HG03103 (cell line): Measurements from ENCODE around the gene FKBP9.
"Not testable (repeated sequence)": the region's sequence is repeated elsewhere in the genome, so short reads cannot be mapped to it uniquely, and the experiment has no call there.

ENCODE experiments used
- ATAC-seq: cut with Tn5 transposase; IDR thresholded peaks from one replicate; pipeline ENCODE4 v1.9.1; 2021; ENCODE audit warnings: low read depth; ENCODE audit not compliant: unreplicated experiment

The FKBP9 gene

GRCh38 chr7:32948202-32948601 lies 9.0 kb upstream of the FKBP9 start:
- ATAC-seq: no peak

- ATAC-seq: no peak
Observed at GRCh38 chr7:32952876-32953275, 4.4 kb upstream of the FKBP9 start.

- no peak for ATAC-seq
Observed at GRCh38 chr7:32958046-32959025, 1.1 kb downstream of the FKBP9 start.

- not testable (repeated sequence) for ATAC-seq
Observed at GRCh38 chr7:32963880-32964301, 6.7 kb downstream of the FKBP9 start.

DNA sequence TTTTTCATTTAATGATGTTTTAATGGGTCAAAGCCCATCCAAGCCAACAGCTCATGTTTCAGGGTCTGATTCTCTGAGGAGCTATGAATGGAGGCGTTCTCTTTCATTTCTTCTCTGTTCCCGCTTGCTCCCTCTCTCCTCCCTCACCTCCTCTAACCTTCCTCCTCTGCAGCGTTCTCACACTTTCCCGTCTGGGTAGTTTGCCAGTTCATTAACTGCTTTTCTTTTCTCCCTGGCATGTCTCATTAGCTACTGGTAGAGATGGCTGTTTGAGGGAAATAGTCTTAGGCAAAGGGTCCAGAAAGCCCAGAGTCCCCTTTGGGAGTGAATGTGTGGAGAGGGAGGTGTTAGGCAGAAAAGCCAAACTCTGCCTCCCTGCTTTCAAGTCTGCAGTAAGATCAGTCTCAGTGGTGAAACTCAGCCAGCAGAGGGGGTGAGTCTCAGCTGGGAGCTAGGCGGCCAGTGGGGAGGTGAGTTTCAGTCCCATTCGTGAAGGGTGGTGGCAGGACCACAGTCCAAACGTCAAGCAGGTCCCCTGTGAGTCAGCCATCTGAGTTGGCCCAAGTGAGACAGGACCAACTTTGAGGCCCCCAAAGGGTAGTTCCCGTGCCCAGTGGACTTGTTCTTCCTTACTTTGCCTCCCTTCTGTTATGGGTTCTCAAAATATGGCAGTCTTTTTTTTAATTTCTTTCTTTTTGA lies 7.4 kb downstream of the FKBP9 start:
- ATAC-seq: peak; percentile 98

GRCh38 chr7:32966489-32967267 lies 9.4 kb downstream of the FKBP9 start:
- not testable (repeated sequence) for ATAC-seq

GRCh38 chr7:32967268-32967582 lies 10.0 kb downstream of the FKBP9 start:
- ATAC-seq: not testable (repeated sequence)

GRCh38 chr7:32971967-32972366 lies 14.7 kb downstream of the FKBP9 start:
- not testable (repeated sequence) for ATAC-seq

GRCh38 chr7:32977159-32977558 lies 19.9 kb downstream of the FKBP9 start:
- not testable (repeated sequence) for ATAC-seq

GRCh38 chr7:32979246-32979645 lies 22.0 kb downstream of the FKBP9 start:
- not testable (repeated sequence) for ATAC-seq

DNA sequence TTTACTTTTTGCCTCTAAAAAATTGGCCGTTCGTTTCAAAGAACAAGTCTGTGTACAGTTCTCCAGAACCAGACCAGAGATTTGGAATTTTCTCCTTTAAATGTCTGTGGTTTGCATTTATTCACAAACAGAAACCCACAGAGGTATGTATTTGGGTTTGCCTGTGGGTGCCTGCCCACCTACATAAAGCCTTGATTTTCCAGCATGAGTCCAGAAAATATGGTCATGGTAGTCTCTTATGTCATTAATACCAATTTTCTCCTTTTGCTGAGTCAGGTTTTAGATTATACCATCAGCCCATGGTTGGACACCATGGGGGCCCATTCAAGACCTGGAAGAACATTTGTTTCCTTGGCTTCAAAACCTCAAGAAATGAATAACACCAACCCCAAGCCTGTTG lies 22.7 kb downstream of the FKBP9 start:
- ATAC-seq: not testable (repeated sequence)

- not testable (repeated sequence) for ATAC-seq
Observed at GRCh38 chr7:32988148-32988547, 30.9 kb downstream of the FKBP9 start.

DNA sequence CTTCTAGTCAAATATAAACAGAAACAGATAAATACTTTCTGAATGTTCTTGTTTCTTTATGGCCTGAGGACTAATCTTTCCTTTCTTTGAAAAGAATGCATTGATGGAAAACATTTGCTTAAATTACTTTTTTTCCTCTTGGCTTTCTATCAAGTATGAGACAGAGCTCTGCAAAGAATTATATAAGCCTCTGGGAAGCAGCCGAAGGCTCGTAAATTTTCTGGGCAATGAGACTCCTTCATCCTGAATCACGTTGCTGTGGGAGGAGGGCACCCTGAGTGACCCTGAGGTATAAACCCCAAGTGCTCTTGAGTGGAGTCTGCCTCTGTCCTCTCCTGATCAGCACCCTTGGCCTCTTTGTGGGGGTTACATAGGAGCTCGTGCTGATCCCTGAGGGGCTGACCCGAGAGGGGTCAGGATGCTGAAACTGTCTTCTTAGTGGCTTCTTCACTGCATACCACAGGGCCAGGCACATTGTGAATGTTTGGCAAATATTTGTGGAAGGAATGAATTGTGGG lies 33.9 kb downstream of the FKBP9 start:
- not testable (repeated sequence) for ATAC-seq

GRCh38 chr7:32991975-32992700 lies 34.9 kb downstream of the FKBP9 start:
- ATAC-seq: not testable (repeated sequence)

GRCh38 chr7:32992750-32993149 lies 35.5 kb downstream of the FKBP9 start:
- ATAC-seq: not testable (repeated sequence)

GRCh38 chr7:32997956-32998355 lies 40.7 kb downstream of the FKBP9 start:
- ATAC-seq: peak; percentile 16

DNA sequence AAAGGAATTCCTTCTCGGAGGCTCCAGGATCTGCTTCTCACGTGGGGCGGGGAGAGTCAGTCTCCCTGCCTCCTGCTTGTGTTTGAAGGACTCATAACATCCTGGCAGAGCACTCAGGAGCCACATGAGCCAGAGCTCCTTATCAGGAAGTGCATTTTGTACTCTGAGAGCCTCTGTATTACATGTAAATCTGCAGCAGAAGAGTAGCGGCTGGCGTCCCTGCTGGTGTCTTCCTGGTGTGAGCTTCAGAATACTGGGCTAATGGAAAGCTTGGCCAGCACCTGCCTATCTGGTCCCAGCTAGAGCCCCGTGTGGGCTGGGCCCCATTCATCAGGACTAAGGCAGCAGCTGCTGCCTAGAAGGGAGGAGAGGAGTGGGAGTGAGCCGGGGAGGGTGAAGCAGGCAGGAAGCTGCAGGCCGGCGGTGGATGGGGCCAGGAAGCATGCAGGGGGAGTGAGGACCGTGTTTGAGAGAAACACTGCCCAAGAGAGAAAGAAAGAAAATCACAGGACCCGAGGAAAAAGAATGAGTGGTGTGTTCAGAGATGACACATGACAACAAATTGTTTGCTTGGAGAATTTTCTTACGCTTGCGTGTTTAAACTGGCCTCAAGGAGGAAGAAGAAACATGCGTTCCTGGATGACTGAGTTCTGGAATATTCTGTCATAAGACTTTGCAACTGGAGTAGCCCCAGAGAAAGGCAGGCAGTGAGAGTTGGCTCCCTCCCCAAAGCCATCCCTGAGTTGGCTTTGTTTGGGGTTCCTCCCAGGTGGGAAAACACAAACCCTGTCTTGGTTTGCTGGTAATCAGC lies 41.3 kb downstream of the FKBP9 start:
- ATAC-seq: peak; percentile 58

- ATAC-seq: not testable (repeated sequence)
Observed at GRCh38 chr7:32999380-32999779, 42.1 kb downstream of the FKBP9 start.

- not testable (repeated sequence) for ATAC-seq
Observed at GRCh38 chr7:33003111-33003510, 45.9 kb downstream of the FKBP9 start.
